ENCODE measurements around the gene FLNB. TPM values are rescaled to one million over a fixed set of nuclear protein-coding genes. Genes with fewer than 3 reads are reported as not detected.
A peak's percentile ranks its signal among the peaks of the same experiment; 100 is the strongest.

FLNB gene
- total and polyA plus RNA-seq, 8 donors, result 85.2 to 152 (median 102) TPM

DNA sequence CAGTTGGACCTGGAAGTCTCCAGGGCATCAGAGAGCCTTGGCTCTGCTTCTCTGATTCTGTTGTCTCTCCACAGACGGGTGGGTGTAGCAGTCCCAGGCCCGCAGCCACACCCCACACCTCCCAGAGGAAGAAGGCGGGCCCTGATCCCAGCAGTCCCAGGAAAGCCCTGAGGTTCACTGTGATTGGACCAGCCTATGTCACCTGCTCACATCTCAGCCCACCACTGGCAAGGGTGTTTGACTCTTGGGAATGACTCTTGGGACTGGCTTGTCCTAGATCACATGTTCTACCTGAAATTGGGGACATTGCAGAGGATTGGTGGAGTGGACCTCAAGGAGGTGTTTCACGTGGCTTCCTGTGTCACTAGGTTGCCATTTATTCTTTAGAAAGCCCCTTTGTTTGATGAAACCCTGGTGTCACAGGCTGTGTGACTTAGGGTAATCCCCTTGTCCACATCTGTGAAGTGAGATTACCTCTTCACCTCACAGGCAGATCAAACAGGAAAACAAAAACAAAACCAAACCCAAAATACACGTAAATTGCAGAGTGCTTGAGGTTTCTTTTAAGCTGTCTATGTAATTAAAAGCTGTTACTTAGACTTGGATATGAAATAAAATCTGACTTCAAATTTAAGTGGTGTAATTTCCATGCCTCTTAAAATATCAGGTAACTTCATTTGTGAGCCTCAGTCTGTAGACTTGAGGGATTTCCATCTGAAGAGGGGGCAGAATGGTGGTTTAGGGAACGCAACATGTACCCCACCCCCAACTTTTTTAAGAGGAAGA, 26.7 kb downstream of the FLNB start:
- ATAC-seq (peak in 1 of 4 donors; percentile 24), FAIRE-seq (no peak), DNase-seq (no peak)
- intact Hi-C loops (cut with DNase I), result no loop called here
- TF ChIP-seq, protein P1, sequence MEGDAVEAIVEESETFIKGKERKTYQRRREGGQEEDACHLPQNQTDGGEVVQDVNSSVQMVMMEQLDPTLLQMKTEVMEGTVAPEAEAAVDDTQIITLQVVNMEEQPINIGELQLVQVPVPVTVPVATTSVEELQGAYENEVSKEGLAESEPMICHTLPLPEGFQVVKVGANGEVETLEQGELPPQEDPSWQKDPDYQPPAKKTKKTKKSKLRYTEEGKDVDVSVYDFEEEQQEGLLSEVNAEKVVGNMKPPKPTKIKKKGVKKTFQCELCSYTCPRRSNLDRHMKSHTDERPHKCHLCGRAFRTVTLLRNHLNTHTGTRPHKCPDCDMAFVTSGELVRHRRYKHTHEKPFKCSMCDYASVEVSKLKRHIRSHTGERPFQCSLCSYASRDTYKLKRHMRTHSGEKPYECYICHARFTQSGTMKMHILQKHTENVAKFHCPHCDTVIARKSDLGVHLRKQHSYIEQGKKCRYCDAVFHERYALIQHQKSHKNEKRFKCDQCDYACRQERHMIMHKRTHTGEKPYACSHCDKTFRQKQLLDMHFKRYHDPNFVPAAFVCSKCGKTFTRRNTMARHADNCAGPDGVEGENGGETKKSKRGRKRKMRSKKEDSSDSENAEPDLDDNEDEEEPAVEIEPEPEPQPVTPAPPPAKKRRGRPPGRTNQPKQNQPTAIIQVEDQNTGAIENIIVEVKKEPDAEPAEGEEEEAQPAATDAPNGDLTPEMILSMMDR (IDR thresholded peaks at IDR 0.05), result no peak
- WGBS, 2 donors, result 74 to 87% methylated on average over 6 of the region's 6 CpGs
- Histone ChIP-seq H3K4me1 (peaks cover 0 to 8% (median 6%) of the 10 kb centered on the region in 3 donors), H3K4me3 (no peak overlapping the region), H3K36me3 (no peaks in the 10 kb centered on the region), H3K27me3 (no peaks in the 10 kb centered on the region), H3K9me3 (no peaks in the 10 kb centered on the region), H3K27ac (no peak overlapping the region)

DNA sequence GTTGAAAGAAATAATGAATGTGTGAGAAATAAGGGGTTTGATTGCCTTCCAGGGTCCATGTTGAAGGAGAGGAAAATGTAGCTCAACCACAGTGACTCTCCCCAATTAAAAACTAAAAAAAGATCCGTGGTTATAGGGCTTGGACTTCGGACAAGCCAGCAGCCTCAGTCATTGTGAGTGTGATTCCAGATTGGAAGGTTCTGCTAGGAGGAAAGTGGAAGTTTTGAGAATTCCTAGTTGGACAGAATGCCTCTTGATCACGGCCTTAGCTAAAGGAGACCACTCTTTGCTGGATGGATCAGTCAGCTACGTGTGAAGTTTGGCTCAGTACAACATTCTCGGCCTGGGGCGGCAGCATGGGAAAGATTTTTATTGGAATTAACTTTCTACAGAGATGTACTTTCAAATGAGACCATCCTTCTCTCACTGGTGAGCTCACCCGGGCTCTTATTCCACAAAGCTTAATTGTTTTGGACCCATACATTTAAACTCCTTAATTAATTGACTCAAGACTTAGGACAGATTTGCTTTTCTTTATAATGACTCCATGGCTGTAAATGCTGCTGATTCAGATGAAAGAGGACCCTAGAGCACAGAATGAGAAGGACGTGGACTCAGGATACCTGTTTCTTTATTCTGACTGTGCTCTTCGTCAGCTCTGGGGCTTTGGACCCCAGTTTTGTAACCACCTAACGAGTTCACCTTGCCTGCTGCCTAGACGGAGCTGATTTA, 27.5 kb downstream of the FLNB start:
- intact Hi-C loops (cut with DNase I), result no loop called here
- Histone ChIP-seq H3K27me3 (no peaks in the 10 kb centered on the region), H3K27ac (peak overlapping the region in 2 of 4 donors; percentile 1 to 21), H3K4me1 (peaks cover 0 to 15% (median 7%) of the 10 kb centered on the region in 3 donors), H3K9me3 (no peaks in the 10 kb centered on the region), H3K4me3 (no peak overlapping the region), H3K36me3 (no peaks in the 10 kb centered on the region)
- ATAC-seq, result no peak
- no peak for FAIRE-seq
- TF ChIP-seq, protein P1 (IDR thresholded peaks at IDR 0.05), result no peak
- WGBS, 2 donors, result 76 to 80% methylated on average over 11 of the region's 11 CpGs
- DNase-seq, result no peak

DNA sequence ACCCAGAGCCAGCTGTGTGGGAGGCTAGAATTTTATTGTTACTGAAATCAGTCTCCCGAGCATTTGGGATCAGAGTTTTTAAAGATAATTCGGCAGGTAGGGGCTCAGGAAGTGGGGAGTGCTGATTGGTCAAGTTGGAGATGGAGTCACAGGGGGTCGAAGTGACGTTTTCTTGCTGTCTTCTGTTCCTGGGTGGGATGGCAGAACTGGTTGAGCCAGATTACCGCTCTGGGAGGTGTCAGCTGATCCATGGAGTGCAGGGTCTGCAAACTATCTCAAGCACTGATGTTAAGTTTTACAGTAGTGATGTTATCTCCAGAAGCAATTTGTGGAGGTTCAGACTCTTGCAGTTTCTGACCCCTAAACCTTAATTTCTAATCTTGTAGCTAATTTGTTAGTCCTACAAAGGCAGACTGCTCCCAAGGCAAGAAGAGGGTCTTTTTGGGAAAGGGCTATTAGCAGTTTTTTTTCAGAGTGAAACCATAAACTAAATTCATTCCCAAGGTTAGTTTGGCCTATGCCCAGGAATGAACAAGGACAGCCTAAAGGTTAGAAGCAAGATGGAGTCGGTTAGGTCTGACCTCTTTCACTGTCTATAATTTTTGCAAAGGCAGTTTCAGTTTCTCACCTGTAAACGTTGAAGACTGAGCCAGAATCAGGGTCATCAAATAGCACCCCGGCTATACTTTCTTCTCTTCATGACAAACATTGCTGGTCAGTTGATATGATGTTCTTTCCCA, 28.2 kb downstream of the FLNB start:
- Histone ChIP-seq H3K4me1 (peaks cover 5 to 23% (median 7%) of the 10 kb centered on the region in 3 donors), H3K9me3 (no peaks in the 10 kb centered on the region), H3K27ac (peak overlapping the region in 2 of 4 donors; percentile 1 to 21), H3K27me3 (no peaks in the 10 kb centered on the region), H3K36me3 (no peaks in the 10 kb centered on the region), H3K4me3 (no peak overlapping the region)
- no peak for FAIRE-seq
- intact Hi-C loops (cut with DNase I), result no loop called here
- ATAC-seq, result no peak
- DNase-seq, result no peak
- TF ChIP-seq, protein P1 (IDR thresholded peaks at IDR 0.05), result no peak
- 48 to 52% methylated on average over 8 of the region's 8 CpGs for WGBS, 2 donors

DNA sequence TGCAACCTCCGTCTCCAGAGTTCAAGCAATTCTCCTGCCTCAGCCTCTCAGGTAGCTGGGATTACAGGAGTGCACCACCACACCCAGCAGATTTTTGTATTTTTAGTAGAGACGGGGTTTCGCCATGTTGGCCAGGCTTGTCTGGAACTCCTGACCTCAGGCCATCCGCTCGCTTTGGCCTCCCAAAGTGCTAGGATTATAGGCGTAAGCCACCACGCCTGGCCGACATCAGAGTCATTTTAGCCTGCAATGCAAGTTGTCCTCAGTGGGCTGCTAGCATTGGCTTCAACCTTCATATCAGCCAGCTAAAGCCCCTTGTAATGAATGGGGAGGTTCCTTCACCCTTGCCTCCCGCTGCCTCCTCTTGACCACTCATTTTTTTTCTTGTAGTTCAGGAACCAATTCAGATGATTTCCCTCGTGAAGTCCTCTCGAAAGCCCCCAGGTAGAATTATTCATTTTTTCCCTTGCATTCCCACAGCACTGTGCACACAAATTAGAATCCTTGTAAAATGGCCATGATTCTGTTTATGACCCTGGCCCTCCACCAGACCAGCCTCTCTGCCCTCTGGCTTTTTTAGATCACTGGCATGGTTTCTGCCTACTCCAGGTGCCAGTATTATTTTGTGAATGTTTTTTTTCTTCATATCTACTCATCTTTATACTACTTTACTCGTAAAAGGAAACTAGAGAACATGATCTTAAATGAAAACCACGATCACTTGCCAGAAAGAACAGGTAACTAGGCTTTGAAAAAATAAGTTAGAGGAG, 29.1 kb downstream of the FLNB start:
- H3K36me3 ChIP-seq, result no peaks in the 10 kb centered on the region
- no peak for DNase-seq

More for the DNA sequence above, 29.1 kb downstream of the FLNB start:
- H3K4me1 ChIP-seq, result peaks cover 5 to 25% (median 8%) of the 10 kb centered on the region in 3 donors
- no peaks in the 10 kb centered on the region for H3K27me3 ChIP-seq
- H3K4me3 ChIP-seq, result no peak overlapping the region
- intact Hi-C loops (cut with DNase I), result no loop called here
- no peak for FAIRE-seq
- 93 to 94% methylated on average over 13 of the region's 13 CpGs for WGBS, 2 donors
- TF ChIP-seq, protein P1 (IDR thresholded peaks at IDR 0.05), result no peak
- ATAC-seq, result no peak
- no peaks in the 10 kb centered on the region for H3K9me3 ChIP-seq
- no peak overlapping the region for H3K27ac ChIP-seq

All from pancreas (tissue), 10 donors.